ENCODE data around the gene PTPMT1. TPM values are rescaled to one million over a fixed set of nuclear protein-coding genes. Genes with fewer than 3 reads are reported as not detected.
"Not testable (repeated sequence)": the region's sequence is repeated elsewhere in the genome, so short reads cannot be mapped to it uniquely, and the experiment has no call there.

PTPMT1 gene
- polyA plus RNA-seq, 2 donors: 38.2 to 50.7 TPM

GRCh38 chr11:47529951-47530350 lies 35.4 kb upstream of the PTPMT1 start:
- Histone ChIP-seq H3K4me1 (ENCODE audit: control insufficient read depth in 2 of 2, insufficient read depth in 2 of 2, low read length in 1 of 2) (no peaks in the 10 kb centered on the region), H3K4me3 (ENCODE audit: low read depth in 1 of 2, low read length in 2 of 2) (no peak overlapping the region), H3K36me3 (ENCODE audit: control insufficient read depth in 2 of 2, insufficient read depth in 2 of 2, low read length in 1 of 2) (no peaks in the 10 kb centered on the region), H3K9me3 (ENCODE audit: control insufficient read depth in 2 of 2, insufficient read depth in 1 of 2, low read depth in 1 of 2, low read length in 1 of 2) (no peaks in the 10 kb centered on the region), H3K27ac (ENCODE audit: low read depth in 2 of 2, low read length in 1 of 2) (no peak overlapping the region), H3K27me3 (ENCODE audit: control insufficient read depth in 1 of 2, insufficient read depth in 2 of 2, low read length in 2 of 2) (no peaks in the 10 kb centered on the region)
- WGBS, 2 donors: 88 to 91% methylated on average over 4 of the region's 4 CpGs

GRCh38 chr11:47530721-47531120 lies 34.7 kb upstream of the PTPMT1 start:
- H3K9me3 ChIP-seq (ENCODE audit: control insufficient read depth in 2 of 2, insufficient read depth in 1 of 2, low read depth in 1 of 2, low read length in 1 of 2); H3K4me1 ChIP-seq (ENCODE audit: control insufficient read depth in 2 of 2, insufficient read depth in 2 of 2, low read length in 1 of 2); H3K4me3 ChIP-seq (ENCODE audit: low read depth in 1 of 2, low read length in 2 of 2); H3K27me3 ChIP-seq (ENCODE audit: control insufficient read depth in 1 of 2, insufficient read depth in 2 of 2, low read length in 2 of 2); H3K27ac ChIP-seq (ENCODE audit: low read depth in 2 of 2, low read length in 1 of 2); H3K36me3 ChIP-seq (ENCODE audit: control insufficient read depth in 2 of 2, insufficient read depth in 2 of 2, low read length in 1 of 2): not testable (repeated sequence)
- 88 to 94% methylated on average over 9 of the region's 9 CpGs for WGBS, 2 donors

GRCh38 chr11:47531666-47532065 lies 33.7 kb upstream of the PTPMT1 start:
- Histone ChIP-seq H3K36me3 (ENCODE audit: control insufficient read depth in 2 of 2, insufficient read depth in 2 of 2, low read length in 1 of 2) (no peaks in the 10 kb centered on the region), H3K4me1 (ENCODE audit: control insufficient read depth in 2 of 2, insufficient read depth in 2 of 2, low read length in 1 of 2) (no peaks in the 10 kb centered on the region), H3K27me3 (ENCODE audit: control insufficient read depth in 1 of 2, insufficient read depth in 2 of 2, low read length in 2 of 2) (no peaks in the 10 kb centered on the region), H3K4me3 (ENCODE audit: low read depth in 1 of 2, low read length in 2 of 2) (no peak overlapping the region), H3K27ac (ENCODE audit: low read depth in 2 of 2, low read length in 1 of 2) (no peak overlapping the region), H3K9me3 (ENCODE audit: control insufficient read depth in 2 of 2, insufficient read depth in 1 of 2, low read depth in 1 of 2, low read length in 1 of 2) (no peaks in the 10 kb centered on the region)
- WGBS, 2 donors: 74 to 75% methylated on average over 3 of the region's 3 CpGs

GRCh38 chr11:47532597-47533213 lies 32.7 kb upstream of the PTPMT1 start:
- no peak overlapping the region for H3K4me3 ChIP-seq (ENCODE audit: low read depth in 1 of 2, low read length in 2 of 2)
- WGBS, 2 donors: 77 to 82% methylated on average over 2 of the region's 2 CpGs
- H3K9me3 ChIP-seq (ENCODE audit: control insufficient read depth in 2 of 2, insufficient read depth in 1 of 2, low read depth in 1 of 2, low read length in 1 of 2): no peaks in the 10 kb centered on the region
- no peaks in the 10 kb centered on the region for H3K4me1 ChIP-seq (ENCODE audit: control insufficient read depth in 2 of 2, insufficient read depth in 2 of 2, low read length in 1 of 2)
- H3K36me3 ChIP-seq (ENCODE audit: control insufficient read depth in 2 of 2, insufficient read depth in 2 of 2, low read length in 1 of 2): no peaks in the 10 kb centered on the region
- no peaks in the 10 kb centered on the region for H3K27me3 ChIP-seq (ENCODE audit: control insufficient read depth in 1 of 2, insufficient read depth in 2 of 2, low read length in 2 of 2)
- H3K27ac ChIP-seq (ENCODE audit: low read depth in 2 of 2, low read length in 1 of 2): no peak overlapping the region

GRCh38 chr11:47533690-47534151 lies 31.7 kb upstream of the PTPMT1 start:
- H3K4me1 ChIP-seq (ENCODE audit: control insufficient read depth in 2 of 2, insufficient read depth in 2 of 2, low read length in 1 of 2): no peaks in the 10 kb centered on the region

GRCh38 chr11:47534704-47535251 lies 30.6 kb upstream of the PTPMT1 start:
- no peak overlapping the region for H3K27ac ChIP-seq (ENCODE audit: low read depth in 2 of 2, low read length in 1 of 2)
- H3K9me3 ChIP-seq (ENCODE audit: control insufficient read depth in 2 of 2, insufficient read depth in 1 of 2, low read depth in 1 of 2, low read length in 1 of 2): no peaks in the 10 kb centered on the region
- WGBS, 2 donors: 84 to 87% methylated on average over 4 of the region's 4 CpGs
- H3K4me3 ChIP-seq (ENCODE audit: low read depth in 1 of 2, low read length in 2 of 2): no peak overlapping the region
- H3K27me3 ChIP-seq (ENCODE audit: control insufficient read depth in 1 of 2, insufficient read depth in 2 of 2, low read length in 2 of 2): no peaks in the 10 kb centered on the region
- H3K4me1 ChIP-seq (ENCODE audit: control insufficient read depth in 2 of 2, insufficient read depth in 2 of 2, low read length in 1 of 2): peaks cover 0 to 3% of the 10 kb centered on the region in 2 donors
- no peaks in the 10 kb centered on the region for H3K36me3 ChIP-seq (ENCODE audit: control insufficient read depth in 2 of 2, insufficient read depth in 2 of 2, low read length in 1 of 2)

More at GRCh38 chr11:47533690-47534151, 31.7 kb upstream of the PTPMT1 start:
- no peaks in the 10 kb centered on the region for H3K36me3 ChIP-seq (ENCODE audit: control insufficient read depth in 2 of 2, insufficient read depth in 2 of 2, low read length in 1 of 2)
- 77 to 90% methylated on average over 2 of the region's 2 CpGs for WGBS, 2 donors
- H3K27ac ChIP-seq (ENCODE audit: low read depth in 2 of 2, low read length in 1 of 2): no peak overlapping the region
- H3K27me3 ChIP-seq (ENCODE audit: control insufficient read depth in 1 of 2, insufficient read depth in 2 of 2, low read length in 2 of 2): no peaks in the 10 kb centered on the region
- no peaks in the 10 kb centered on the region for H3K9me3 ChIP-seq (ENCODE audit: control insufficient read depth in 2 of 2, insufficient read depth in 1 of 2, low read depth in 1 of 2, low read length in 1 of 2)
- H3K4me3 ChIP-seq (ENCODE audit: low read depth in 1 of 2, low read length in 2 of 2): no peak overlapping the region

GRCh38 chr11:47536915-47537314 lies 28.5 kb upstream of the PTPMT1 start:
- no peaks in the 10 kb centered on the region for H3K36me3 ChIP-seq (ENCODE audit: control insufficient read depth in 2 of 2, insufficient read depth in 2 of 2, low read length in 1 of 2)
- H3K9me3 ChIP-seq (ENCODE audit: control insufficient read depth in 2 of 2, insufficient read depth in 1 of 2, low read depth in 1 of 2, low read length in 1 of 2): no peaks in the 10 kb centered on the region
- no peaks in the 10 kb centered on the region for H3K27me3 ChIP-seq (ENCODE audit: control insufficient read depth in 1 of 2, insufficient read depth in 2 of 2, low read length in 2 of 2)
- 79 to 87% methylated on average over 3 of the region's 3 CpGs for whole genome bisulfite sequencing, 2 donors
- H3K4me1 ChIP-seq (ENCODE audit: control insufficient read depth in 2 of 2, insufficient read depth in 2 of 2, low read length in 1 of 2): peaks cover 0 to 5% of the 10 kb centered on the region in 2 donors
- H3K27ac ChIP-seq (ENCODE audit: low read depth in 2 of 2, low read length in 1 of 2): no peak overlapping the region
- H3K4me3 ChIP-seq (ENCODE audit: low read depth in 1 of 2, low read length in 2 of 2): no peak overlapping the region

GRCh38 chr11:47538741-47539565 lies 26.4 kb upstream of the PTPMT1 start:
- Histone ChIP-seq H3K36me3 (ENCODE audit: control insufficient read depth in 2 of 2, insufficient read depth in 2 of 2, low read length in 1 of 2) (no peaks in the 10 kb centered on the region), H3K9me3 (ENCODE audit: control insufficient read depth in 2 of 2, insufficient read depth in 1 of 2, low read depth in 1 of 2, low read length in 1 of 2) (no peaks in the 10 kb centered on the region), H3K27me3 (ENCODE audit: control insufficient read depth in 1 of 2, insufficient read depth in 2 of 2, low read length in 2 of 2) (no peaks in the 10 kb centered on the region), H3K4me3 (ENCODE audit: low read depth in 1 of 2, low read length in 2 of 2) (no peak overlapping the region), H3K4me1 (ENCODE audit: control insufficient read depth in 2 of 2, insufficient read depth in 2 of 2, low read length in 1 of 2) (peaks cover 0 to 5% of the 10 kb centered on the region in 2 donors), H3K27ac (ENCODE audit: low read depth in 2 of 2, low read length in 1 of 2) (no peak overlapping the region)
- WGBS, 2 donors: 57 to 64% methylated on average over 10 of the region's 10 CpGs

GRCh38 chr11:47539681-47540039 lies 25.7 kb upstream of the PTPMT1 start:
- no peaks in the 10 kb centered on the region for H3K36me3 ChIP-seq (ENCODE audit: control insufficient read depth in 2 of 2, insufficient read depth in 2 of 2, low read length in 1 of 2)
- 33 to 42% methylated on average over 2 of the region's 2 CpGs for WGBS, 2 donors
- H3K27me3 ChIP-seq (ENCODE audit: control insufficient read depth in 1 of 2, insufficient read depth in 2 of 2, low read length in 2 of 2): no peaks in the 10 kb centered on the region
- H3K9me3 ChIP-seq (ENCODE audit: control insufficient read depth in 2 of 2, insufficient read depth in 1 of 2, low read depth in 1 of 2, low read length in 1 of 2): no peaks in the 10 kb centered on the region
- H3K4me1 ChIP-seq (ENCODE audit: control insufficient read depth in 2 of 2, insufficient read depth in 2 of 2, low read length in 1 of 2): peaks cover 0 to 5% of the 10 kb centered on the region in 2 donors
- peak overlapping the region; percentile 12 to 54 for H3K27ac ChIP-seq (ENCODE audit: low read depth in 2 of 2, low read length in 1 of 2)
- no peak overlapping the region for H3K4me3 ChIP-seq (ENCODE audit: low read depth in 1 of 2, low read length in 2 of 2)

Data from esophagus (tissue), 2 donors.